ENCODE measurements around the gene FLOT1. TPM values are rescaled to one million over a fixed set of nuclear protein-coding genes. Genes with fewer than 3 reads are reported as not detected.

FLOT1 gene
- total and polyA plus RNA-seq, 2 of the 13 experiments (the other 11 are each of a cell fraction or from before 2014, with no cell fraction given) = 82.3 to 130 TPM

- in situ Hi-C loops (cut with HindIII; ENCODE audit: extremely low pct_ligation_motif_present, low pct_unique_long_range_greater_than_20kb) (no loop called here), intact Hi-C loops (cut with micrococcal nuclease; ENCODE audit: unreplicated experiment) (no loop called here)
- ChIA-PET CTCF (ENCODE audit: low intra/inter-chr PET ratio, low total read pairs) (no interaction called here), POLR2A (interaction anchor here (2.0 to 16.9 kb wide), 5 partner anchors 9 to 31 kb away, joined by 9 to 414 read pairs (median 17); no protein-coding TSS in a partner anchor)
- Histone ChIP-seq H4K20me1 (ENCODE audit: insufficient read depth, low read length) (no peaks in the 10 kb centered on the region), H3K9me3 (ENCODE audit: low read length) (no peaks in the 10 kb centered on the region), H3K4me3 (replicated peaks in 1 of 3; ENCODE audit: insufficient read depth in 1 of 3, low read depth in 2 of 3, low read length in 3 of 3) (peak overlapping the region in 2 of 3 experiments; percentile 22 to 62; a peak in 2 of 6 replicates), H3K27me3 (ENCODE audit: control insufficient read depth in 1 of 2, insufficient read depth in 2 of 2, low read length in 2 of 2) (no peaks in the 10 kb centered on the region), H3K36me3 (replicated peaks in 1 of 2; ENCODE audit: control insufficient read depth in 1 of 2, insufficient read depth in 2 of 2, low read length in 2 of 2) (no peaks in the 10 kb centered on the region), H3K4me2 (ENCODE audit: low read depth, low read length) (peak overlapping the region; percentile 92), H3K27ac (ENCODE audit: extremely low read length, insufficient read depth, low read length) (peak overlapping the region; percentile 76), H3K4me1 (ENCODE audit: insufficient read depth, low read length) (peaks cover 75% of the 10 kb centered on the region), H3K79me2 (ENCODE audit: insufficient read depth, low read length) (peaks cover 3% of the 10 kb centered on the region), H2AFZ (ENCODE audit: low read length) (no peak overlapping the region), H3K9ac (ENCODE audit: insufficient read depth, low read depth, low read length) (peak overlapping the region; percentile 66)
- ATAC-seq = no peak
- DNase-seq (ENCODE audit: low spot score) = no peak
- no peak for FAIRE-seq
- BruUV-seq (replicated peaks) = no TSS peak
- TF ChIP-seq ZMAT5 (CRISPR knock-in tag; IDR thresholded peaks at IDR 0.05; ENCODE audit: borderline replicate concordance, low read depth) (no peak), ZFP90 (CRISPR knock-in tag; IDR thresholded peaks at IDR 0.05; ENCODE audit: borderline replicate concordance) (0 out of 2 replicates have a peak, but pooled peaks have one; percentile 6), BRF2 (CRISPR knock-in tag; IDR thresholded peaks at IDR 0.05) (no peak), MNT (IDR thresholded peaks at IDR 0.05) (no peak), ZNF484 (CRISPR knock-in tag; IDR thresholded peaks at IDR 0.05; ENCODE audit: borderline replicate concordance, low read depth) (no peak), DNMT1 (CRISPR knock-in tag; IDR thresholded peaks at IDR 0.05) (no peak), ZNF800 (CRISPR knock-in tag; IDR thresholded peaks at IDR 0.05) (peak; percentile 14; the same call in 1 of the 2 replicates), ZNF282 (IDR thresholded peaks at IDR 0.05; ENCODE audit: partially characterized antibody) (no peak), FOXA1 (IDR thresholded peaks at IDR 0.05) (no peak), FOXA1 (CRISPR knock-in tag; IDR thresholded peaks at IDR 0.05) (no peak), HOXA5 (CRISPR knock-in tag; IDR thresholded peaks at IDR 0.05) (0 out of 2 replicates have a peak, but pooled peaks have one; percentile 12), ZNF607 (CRISPR knock-in tag; IDR thresholded peaks at IDR 0.05; ENCODE audit: borderline replicate concordance) (no peak), RAD51 (IDR thresholded peaks at IDR 0.05; ENCODE audit: borderline replicate concordance) (no peak), HINFP (CRISPR knock-in tag; IDR thresholded peaks at IDR 0.05; ENCODE audit: low read depth) (no peak), RBM22 (optimal IDR thresholded peaks at IDR 0.05; ENCODE audit: low read length) (no peak), POGK (CRISPR knock-in tag; conservative IDR thresholded peaks at IDR 0.05) (no peak)
Observed at GRCh38 chr6:30750379-30750668, 7.8 kb upstream of the FLOT1 start.
